NCI-H1436 treated with DMSO at 0.1 percent for 48 hours (cell line): ENCODE measurements around the gene FRMD3.

ENCODE experiments used
- DNase-seq: peaks from one replicate; lab custom pipeline; 2025; lab: John Stamatoyannopoulos, UW

Gene FRMD3

DNA sequence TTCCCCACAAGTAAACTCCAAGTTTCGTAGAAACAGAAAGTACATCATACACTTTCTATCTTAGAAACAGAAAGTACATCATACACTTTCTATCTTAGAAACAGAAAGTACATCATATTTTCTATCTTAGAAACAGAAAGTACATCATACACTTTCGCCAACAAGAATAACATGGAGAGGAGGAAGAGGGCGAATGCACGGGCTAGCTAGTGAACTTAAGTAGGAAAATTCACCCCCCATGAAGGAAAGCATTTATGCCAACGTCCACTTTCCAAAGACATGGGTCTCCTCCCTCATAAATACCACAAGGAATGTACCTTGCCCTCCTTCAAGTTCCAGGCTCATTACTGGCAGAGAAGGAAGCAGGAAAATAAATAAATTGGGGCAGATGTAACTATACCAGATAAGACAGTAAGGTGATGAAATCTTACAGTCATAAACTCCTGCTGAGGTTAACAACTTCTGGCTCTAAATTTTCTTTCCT lies 64.7 kb downstream of the FRMD3 start:
- no peak for DNase-seq

GRCh38 chr9:83472764-83473163 lies 65.4 kb downstream of the FRMD3 start:
- no peak for DNase-seq

DNA sequence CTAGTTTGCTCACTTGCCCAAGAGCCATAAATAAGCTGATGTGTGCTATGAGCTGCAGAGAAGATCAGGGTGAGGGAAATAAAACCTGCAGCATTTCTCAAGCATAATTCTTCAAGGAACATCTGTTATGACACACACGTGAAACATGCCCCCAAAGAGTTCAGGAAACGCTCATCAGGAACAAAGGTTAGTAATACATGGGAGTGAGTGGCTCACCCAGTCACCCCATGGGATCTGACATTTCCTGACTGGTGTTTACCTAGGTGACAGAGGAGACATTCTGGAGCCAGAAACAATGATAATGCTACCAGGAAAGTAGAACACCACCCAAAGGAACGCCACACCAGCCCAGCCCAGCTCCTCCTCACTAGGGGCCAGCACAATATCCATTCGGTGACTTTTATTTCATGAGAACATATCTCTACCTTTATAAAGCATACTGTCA lies 66.0 kb downstream of the FRMD3 start:
- DNase-seq, result no peak

- no peak for DNase-seq
Observed at GRCh38 chr9:83471241-83471640, 67.0 kb downstream of the FRMD3 start.

GRCh38 chr9:83469722-83470121 lies 68.5 kb downstream of the FRMD3 start:
- no peak for DNase-seq

GRCh38 chr9:83468821-83469220 lies 69.4 kb downstream of the FRMD3 start:
- DNase-seq, result no peak

DNA sequence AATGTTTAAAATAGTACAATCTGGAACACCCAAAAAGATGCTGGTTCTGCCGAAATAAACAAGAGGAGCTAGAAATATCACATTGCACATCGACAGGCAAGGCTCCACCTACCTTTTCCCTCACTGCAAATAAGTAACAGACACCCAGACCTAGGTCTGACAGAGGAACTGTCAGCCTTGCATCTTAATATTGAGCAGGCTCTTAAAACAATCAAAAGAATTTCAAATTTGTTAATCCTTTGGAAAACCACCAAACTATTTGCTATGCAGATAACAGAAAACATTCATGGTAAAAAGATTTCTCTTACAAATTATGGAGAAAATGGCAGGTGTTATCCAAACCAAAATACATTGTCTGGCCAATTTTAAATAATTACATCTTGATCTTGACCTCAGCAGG lies 71.3 kb downstream of the FRMD3 start:
- no peak for DNase-seq

- DNase-seq, result no peak
Observed at GRCh38 chr9:83466351-83466750, 71.8 kb downstream of the FRMD3 start.

- DNase-seq, result no peak
Observed at GRCh38 chr9:83459830-83460229, 78.4 kb downstream of the FRMD3 start.

GRCh38 chr9:83458530-83458929 lies 79.7 kb downstream of the FRMD3 start:
- no peak for DNase-seq

GRCh38 chr9:83457005-83457404 lies 81.2 kb downstream of the FRMD3 start:
- DNase-seq, result no peak

GRCh38 chr9:83456226-83456625 lies 82.0 kb downstream of the FRMD3 start:
- no peak for DNase-seq

DNA sequence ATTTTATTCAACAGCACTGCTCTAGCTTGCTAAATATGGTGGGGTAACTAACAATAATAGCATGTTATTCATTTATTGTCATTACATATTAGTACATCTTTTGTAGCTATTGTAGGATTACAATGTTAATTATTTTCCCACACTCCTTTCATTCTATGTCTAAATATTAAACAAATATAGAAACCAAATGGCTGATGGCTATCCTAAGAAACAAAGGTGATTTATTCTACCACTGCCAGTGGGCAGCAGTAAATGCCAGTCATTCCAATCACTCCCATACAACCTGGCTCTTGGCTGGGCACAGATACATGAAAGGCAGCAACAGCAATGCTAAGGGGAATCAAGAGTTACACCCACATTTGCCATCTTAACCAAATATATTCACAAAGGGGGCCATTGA lies 84.1 kb downstream of the FRMD3 start:
- DNase-seq, result no peak

DNA sequence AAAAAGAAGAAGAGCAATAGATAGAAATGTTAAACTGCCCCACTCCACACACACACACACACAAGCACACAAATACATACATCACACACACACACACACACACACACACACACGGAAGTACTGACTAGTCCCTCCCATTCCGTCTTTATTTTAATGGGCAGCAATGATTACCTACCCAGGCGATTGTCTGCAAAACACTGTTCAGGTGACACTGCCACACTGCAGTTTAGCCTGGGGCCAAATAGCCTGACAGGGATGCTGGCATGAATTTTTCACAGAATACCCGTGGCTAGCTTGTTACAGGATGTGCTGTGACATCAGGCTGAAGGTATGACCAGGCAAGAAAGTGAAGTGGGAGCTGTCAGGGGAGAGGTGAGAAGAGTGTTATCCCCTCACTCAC lies 86.9 kb downstream of the FRMD3 start:
- DNase-seq, result no peak

- DNase-seq, result no peak
Observed at GRCh38 chr9:83449983-83450382, 88.2 kb downstream of the FRMD3 start.

- no peak for DNase-seq
Observed at GRCh38 chr9:83449166-83449565, 89.0 kb downstream of the FRMD3 start.

GRCh38 chr9:83448626-83449025 lies 89.6 kb downstream of the FRMD3 start:
- no peak for DNase-seq

DNA sequence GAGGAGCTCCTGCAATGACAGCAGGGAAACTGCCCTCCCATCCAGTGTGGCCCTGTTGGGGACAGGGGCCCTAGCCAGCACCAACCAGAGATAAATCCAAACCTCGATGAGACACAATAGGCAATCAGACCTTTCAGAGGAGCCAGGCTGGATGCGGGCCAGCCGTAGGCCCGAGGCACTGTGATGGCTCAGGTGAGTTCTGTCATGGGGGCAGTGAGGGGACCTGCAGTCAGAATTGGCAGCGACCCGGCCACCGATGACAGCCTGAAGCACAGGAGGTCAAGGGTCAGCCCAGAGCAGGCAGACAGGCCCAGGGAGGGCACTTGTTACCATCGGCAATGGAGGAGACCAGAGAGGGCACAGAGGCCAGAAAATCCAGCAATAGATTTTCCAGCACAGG lies 90.8 kb downstream of the FRMD3 start:
- no peak for DNase-seq

- no peak for DNase-seq
Observed at GRCh38 chr9:83445703-83446265, 92.4 kb downstream of the FRMD3 start.

GRCh38 chr9:83444110-83444509 lies 94.1 kb downstream of the FRMD3 start:
- no peak for DNase-seq

GRCh38 chr9:83441390-83441789 lies 96.8 kb downstream of the FRMD3 start:
- no peak for DNase-seq

DNA sequence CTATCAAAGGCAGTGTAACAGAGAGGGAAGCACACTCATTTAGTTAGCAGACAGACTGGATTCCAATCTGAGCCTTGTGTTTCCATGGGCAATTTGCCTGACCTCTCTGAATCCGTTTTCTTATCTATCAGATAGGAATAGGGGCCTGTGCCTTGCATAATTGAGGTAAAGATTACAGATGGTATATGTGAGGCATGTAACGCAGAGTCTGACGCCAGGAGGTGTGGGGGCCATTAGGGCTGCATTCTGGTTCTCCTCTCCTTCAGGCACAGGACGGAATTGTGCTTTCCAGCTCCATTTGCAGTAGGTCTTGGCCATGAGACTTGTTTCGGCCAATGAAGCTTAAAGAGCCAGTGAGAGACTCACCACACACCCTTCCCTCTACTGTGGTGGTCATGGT lies 97.6 kb downstream of the FRMD3 start:
- DNase-seq, result no peak

DNA sequence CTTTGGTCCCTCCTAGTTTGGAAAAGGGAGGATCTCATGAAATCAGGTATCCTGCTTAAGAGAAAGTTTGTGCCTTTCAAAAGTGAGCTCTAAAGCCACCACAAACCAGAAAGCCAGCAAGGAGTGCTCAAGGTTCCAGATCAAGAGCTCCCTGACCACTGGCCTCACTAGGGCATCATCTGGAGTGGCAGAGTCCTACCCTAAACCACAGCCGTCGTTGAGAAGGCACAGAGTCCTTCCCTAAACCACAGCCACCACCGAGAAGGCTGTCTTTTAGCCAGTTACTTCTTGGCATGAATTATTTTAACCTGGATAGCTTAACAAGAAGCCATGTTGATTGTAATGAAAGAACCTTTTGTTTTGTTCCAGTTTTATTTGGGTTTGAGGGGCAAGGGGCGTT lies 102.9 kb downstream of the FRMD3 start:
- no peak for DNase-seq

- no peak for DNase-seq
Observed at GRCh38 chr9:83434254-83434653, 103.9 kb downstream of the FRMD3 start.

DNA sequence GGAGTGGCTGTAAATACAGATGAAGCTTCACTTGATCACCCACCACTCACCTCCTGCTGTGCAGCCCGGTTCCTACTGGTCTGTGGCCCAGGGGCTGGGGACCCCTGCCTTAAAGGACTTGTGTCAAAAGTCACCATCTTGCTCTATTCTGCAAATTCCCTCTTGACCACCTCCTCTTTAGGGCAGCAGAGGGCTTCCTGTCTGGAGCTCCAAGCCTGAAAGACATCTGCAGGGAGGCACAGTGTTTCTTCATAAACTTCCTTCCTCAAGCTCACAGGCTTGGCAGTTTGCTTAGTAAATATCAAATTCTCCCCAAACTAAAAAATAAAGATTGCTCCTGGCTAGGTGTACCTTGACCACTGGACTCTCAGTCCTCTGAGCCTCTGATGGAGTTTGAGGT lies 104.4 kb downstream of the FRMD3 start:
- no peak for DNase-seq
